NCI-H1048 (cell line): Measurements from ENCODE around the gene SAMD9.
"Not testable (repeated sequence)": the region's sequence is repeated elsewhere in the genome, so short reads cannot be mapped to it uniquely, and the experiment has no call there.

Experiments used
- DNase-seq: peaks from one replicate; lab custom pipeline; 2025; lab: John Stamatoyannopoulos, UW

The SAMD9 gene

GRCh38 chr7:93120592-93121549, 3.1 kb upstream of the SAMD9 start:
- DNase-seq: no peak

GRCh38 chr7:93119191-93119905, 1.6 kb upstream of the SAMD9 start:
- no peak for DNase-seq

GRCh38 chr7:93117327-93117726, 452 bp downstream of the SAMD9 start:
- no peak for DNase-seq

GRCh38 chr7:93115796-93116195, 2.0 kb downstream of the SAMD9 start:
- DNase-seq: no peak

- DNase-seq: no peak
These were observed 9.8 kb downstream of the SAMD9 start for GRCh38 chr7:93108003-93108402.

GRCh38 chr7:93097388-93097787, 20.4 kb downstream of the SAMD9 start:
- no peak for DNase-seq

- DNase-seq: no peak
These were observed 24.9 kb downstream of the SAMD9 start for GRCh38 chr7:93092757-93093370.

GRCh38 chr7:93073357-93073756, 44.4 kb downstream of the SAMD9 start:
- not testable (repeated sequence) for DNase-seq

GRCh38 chr7:93062599-93062998, 55.2 kb downstream of the SAMD9 start:
- no peak for DNase-seq

GRCh38 chr7:93060865-93061264, 56.9 kb downstream of the SAMD9 start:
- no peak for DNase-seq

GRCh38 chr7:93060025-93060424, 57.8 kb downstream of the SAMD9 start:
- DNase-seq: no peak

GRCh38 chr7:93056621-93057020, 61.2 kb downstream of the SAMD9 start:
- DNase-seq: not testable (repeated sequence)

- DNase-seq: peak; percentile 33
These were observed 62.2 kb downstream of the SAMD9 start for GRCh38 chr7:93055543-93056107.

- no peak for DNase-seq
These were observed 62.8 kb downstream of the SAMD9 start for GRCh38 chr7:93054975-93055374.

- no peak for DNase-seq
These were observed 63.5 kb downstream of the SAMD9 start for GRCh38 chr7:93053949-93054943.

GRCh38 chr7:93053209-93053948, 64.4 kb downstream of the SAMD9 start:
- DNase-seq: no peak

- no peak for DNase-seq
These were observed 66.1 kb downstream of the SAMD9 start for GRCh38 chr7:93051660-93052059.
